ENCODE results near the gene SLC25A5. TPM values are rescaled to one million over a fixed set of nuclear protein-coding genes. Genes with fewer than 3 reads are reported as not detected.
A peak's percentile ranks its signal among the peaks of the same experiment; 100 is the strongest.

SLC25A5 gene
- total RNA-seq, 1 experiment from 2014 or later, result 807 TPM

GRCh38 chrX:119442286-119442685 lies 26.0 kb upstream of the SLC25A5 start:
- no TSS peak for BruUV-seq (replicated peaks)
- Histone ChIP-seq H3K4me2 (no peak overlapping the region), H3K4me1 (replicated peaks; ENCODE audit: insufficient read depth) (no peaks in the 10 kb centered on the region), H3K79me2 (ENCODE audit: low read depth) (no peaks in the 10 kb centered on the region), H4K20me1 (ENCODE audit: insufficient read depth) (no peaks in the 10 kb centered on the region), H2AFZ (no peak overlapping the region), H3K4me3 (no peak overlapping the region), H3K36me3 (ENCODE audit: low read depth) (0 out of 2 replicates have a peak, but pooled peaks cover 4% of the 10 kb centered on the region), H3K9me3 (ENCODE audit: insufficient read depth, low read depth) (no peaks in the 10 kb centered on the region), H3K27me3 (ENCODE audit: insufficient read depth, low read depth) (no peaks in the 10 kb centered on the region), H3F3A (ENCODE audit: insufficient read depth, low read depth) (no peaks in the 10 kb centered on the region), H3K9me2 (ENCODE audit: insufficient read depth) (no peaks in the 10 kb centered on the region), H3K27ac (no peak overlapping the region)
- TF ChIP-seq, protein P1, sequence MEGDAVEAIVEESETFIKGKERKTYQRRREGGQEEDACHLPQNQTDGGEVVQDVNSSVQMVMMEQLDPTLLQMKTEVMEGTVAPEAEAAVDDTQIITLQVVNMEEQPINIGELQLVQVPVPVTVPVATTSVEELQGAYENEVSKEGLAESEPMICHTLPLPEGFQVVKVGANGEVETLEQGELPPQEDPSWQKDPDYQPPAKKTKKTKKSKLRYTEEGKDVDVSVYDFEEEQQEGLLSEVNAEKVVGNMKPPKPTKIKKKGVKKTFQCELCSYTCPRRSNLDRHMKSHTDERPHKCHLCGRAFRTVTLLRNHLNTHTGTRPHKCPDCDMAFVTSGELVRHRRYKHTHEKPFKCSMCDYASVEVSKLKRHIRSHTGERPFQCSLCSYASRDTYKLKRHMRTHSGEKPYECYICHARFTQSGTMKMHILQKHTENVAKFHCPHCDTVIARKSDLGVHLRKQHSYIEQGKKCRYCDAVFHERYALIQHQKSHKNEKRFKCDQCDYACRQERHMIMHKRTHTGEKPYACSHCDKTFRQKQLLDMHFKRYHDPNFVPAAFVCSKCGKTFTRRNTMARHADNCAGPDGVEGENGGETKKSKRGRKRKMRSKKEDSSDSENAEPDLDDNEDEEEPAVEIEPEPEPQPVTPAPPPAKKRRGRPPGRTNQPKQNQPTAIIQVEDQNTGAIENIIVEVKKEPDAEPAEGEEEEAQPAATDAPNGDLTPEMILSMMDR (conservative IDR thresholded peaks at IDR 0.05), result no peak
- no peak for TF ChIP-seq EZH2 (IDR thresholded peaks at IDR 0.05; ENCODE audit: low read depth)
- ChIA-PET CTCF (no interaction called here), POLR2A (ENCODE audit: unreplicated experiment) (no interaction called here)
- no peak for DNase-seq
- intact Hi-C loops (cut with micrococcal nuclease; ENCODE audit: unreplicated experiment), result no loop called here

- H3K27ac ChIP-seq, result no peak overlapping the region
- H3K4me3 ChIP-seq, result no peak overlapping the region
- no peak overlapping the region for H3K4me2 ChIP-seq
- DNase-seq, result no peak
- H4K20me1 ChIP-seq (ENCODE audit: insufficient read depth), result no peaks in the 10 kb centered on the region
- ChIA-PET CTCF (no interaction called here), POLR2A (ENCODE audit: unreplicated experiment) (no interaction called here)
- H3K27me3 ChIP-seq (ENCODE audit: insufficient read depth, low read depth), result no peaks in the 10 kb centered on the region
- H3F3A ChIP-seq (ENCODE audit: insufficient read depth, low read depth), result peaks cover 14% of the 10 kb centered on the region; the same call in 1 of the 2 replicates
- no peaks in the 10 kb centered on the region for H3K36me3 ChIP-seq (ENCODE audit: low read depth)
- H2AFZ ChIP-seq, result no peak overlapping the region
- H3K9me2 ChIP-seq (ENCODE audit: insufficient read depth), result no peaks in the 10 kb centered on the region
- intact Hi-C loops (cut with micrococcal nuclease; ENCODE audit: unreplicated experiment), result no loop called here
- H3K9me3 ChIP-seq (ENCODE audit: insufficient read depth, low read depth), result no peaks in the 10 kb centered on the region
- no peak for TF ChIP-seq EZH2 (IDR thresholded peaks at IDR 0.05; ENCODE audit: low read depth)
- TF ChIP-seq, protein P1 (conservative IDR thresholded peaks at IDR 0.05), result no peak
- BruUV-seq (replicated peaks), result TSS peak; percentile 31
- H3K79me2 ChIP-seq (ENCODE audit: low read depth), result no peaks in the 10 kb centered on the region
- H3K4me1 ChIP-seq (replicated peaks; ENCODE audit: insufficient read depth), result no peaks in the 10 kb centered on the region
Measured at GRCh38 chrX:119453202-119453601, 15.0 kb upstream of the SLC25A5 start.

DNA sequence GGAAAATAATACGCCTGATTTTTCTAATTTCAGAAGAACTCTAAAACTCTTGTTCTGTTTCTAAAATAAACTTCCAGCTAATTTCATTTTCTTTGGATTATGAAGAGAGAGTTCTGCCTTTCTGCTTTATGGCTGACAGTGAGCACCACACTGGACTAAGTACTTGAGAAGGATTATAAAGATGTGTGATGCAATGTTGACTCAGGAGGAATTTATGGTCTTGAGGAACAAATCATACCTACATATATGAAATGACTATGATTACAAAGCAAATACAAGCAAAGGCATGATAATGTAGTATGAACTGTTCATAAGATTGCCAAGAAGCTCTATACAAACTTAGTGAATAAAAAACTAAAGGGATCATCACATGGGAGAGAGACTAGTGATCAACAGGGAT lies 13.0 kb upstream of the SLC25A5 start:
- no peaks in the 10 kb centered on the region for H3K4me1 ChIP-seq (replicated peaks; ENCODE audit: insufficient read depth)
- H3K79me2 ChIP-seq (ENCODE audit: low read depth), result no peaks in the 10 kb centered on the region
- H3K27me3 ChIP-seq (ENCODE audit: insufficient read depth, low read depth), result no peaks in the 10 kb centered on the region
- intact Hi-C loops (cut with micrococcal nuclease; ENCODE audit: unreplicated experiment), result no loop called here
- H3K9me2 ChIP-seq (ENCODE audit: insufficient read depth), result no peaks in the 10 kb centered on the region
- ChIA-PET CTCF (interaction anchor here (0.5 to 1.2 kb wide), 3 partner anchors 27 to 429 kb away, joined by 5 to 7 read pairs (median 5); no protein-coding TSS in a partner anchor), POLR2A (ENCODE audit: unreplicated experiment) (no interaction called here)
- no peak overlapping the region for H2AFZ ChIP-seq
- H3K27ac ChIP-seq, result no peak overlapping the region
- no peaks in the 10 kb centered on the region for H3K9me3 ChIP-seq (ENCODE audit: insufficient read depth, low read depth)
- no peaks in the 10 kb centered on the region for H3K36me3 ChIP-seq (ENCODE audit: low read depth)
- no peak overlapping the region for H3K4me2 ChIP-seq
- peaks cover 14% of the 10 kb centered on the region for H3F3A ChIP-seq (ENCODE audit: insufficient read depth, low read depth)
- DNase-seq, result no peak
- no peak for TF ChIP-seq EZH2 (IDR thresholded peaks at IDR 0.05; ENCODE audit: low read depth)
- TF ChIP-seq, protein P1 (conservative IDR thresholded peaks at IDR 0.05), result no peak
- BruUV-seq (replicated peaks), result no TSS peak
- no peaks in the 10 kb centered on the region for H4K20me1 ChIP-seq (ENCODE audit: insufficient read depth)
- H3K4me3 ChIP-seq, result no peak overlapping the region

All from PC-9 (cell line).